OCI-LY1 (cell line): ENCODE data around the gene CARF.

Experiments used
- H2AFZ ChIP-seq: fragments of 200-600 bp; sonication (generic), shearing (Covaris generic); 2 replicates; pipeline ENCODE4 v1.6.0; 2014; ENCODE audit warnings: antibody characterized with exemption, mild to moderate bottlenecking, low read length
- H3F3A ChIP-seq: fragments of 200-600 bp; sonication (generic), shearing (Covaris generic); 2 replicates; pipeline ENCODE4 v1.6.0; 2014; ENCODE audit warnings: mild to moderate bottlenecking, antibody characterized with exemption, low read length, moderate library complexity; ENCODE audit not compliant: insufficient read depth
- H3K27ac ChIP-seq: fragments of 200-600 bp; sonication (generic); 2 replicates; pipeline ENCODE4 v1.5.1; 2014; ENCODE audit warnings: low read length, mixed run types, mild to moderate bottlenecking, low read depth; ENCODE audit not compliant: poor library complexity, severe bottlenecking
- H3K27me3 ChIP-seq: fragments of 200-600 bp; sonication (generic); 2 replicates; pipeline ENCODE4 v1.6.0; 2014; ENCODE audit warnings: antibody characterized with exemption, mild to moderate bottlenecking, low read length, moderate library complexity; ENCODE audit not compliant: insufficient read depth
- H3K36me3 ChIP-seq: fragments of 200-600 bp; sonication (generic); 2 replicates; pipeline ENCODE4 v1.6.1; 2014; ENCODE audit warnings: mild to moderate bottlenecking, antibody characterized with exemption, low read length, moderate library complexity, mixed read lengths; ENCODE audit not compliant: insufficient read depth
- H3K4me1 ChIP-seq: fragments of 200-600 bp; sonication (generic); 2 replicates; pipeline ENCODE4 v1.5.1; 2014; ENCODE audit warnings: mild to moderate bottlenecking, low read length, moderate library complexity; ENCODE audit not compliant: insufficient read depth, severe bottlenecking
- H3K4me2 ChIP-seq: fragments of 200-600 bp; sonication (generic), shearing (Covaris generic); 2 replicates; pipeline ENCODE4 v1.6.1; 2014; ENCODE audit warnings: low read length
- H3K4me3 ChIP-seq: fragments of 200-600 bp; sonication (generic); 2 replicates; pipeline ENCODE4 v1.5.1; 2014; ENCODE audit warnings: low read length, low read depth, mild to moderate bottlenecking, mixed read lengths; ENCODE audit not compliant: poor library complexity, severe bottlenecking
- H3K79me2 ChIP-seq: fragments of 200-600 bp; shearing (Covaris generic); 2 replicates; pipeline ENCODE4 v1.6.1; 2016; ENCODE audit warnings: mixed run types, low read length, mixed read lengths; ENCODE audit not compliant: insufficient read depth
- H3K9ac ChIP-seq: fragments of 200-600 bp; sonication (generic), shearing (Covaris generic); 2 replicates; pipeline ENCODE4 v1.6.1; 2014; ENCODE audit warnings: mild to moderate bottlenecking, low read length, mixed read lengths
- H3K9me2 ChIP-seq: fragments of 200-600 bp; sonication (generic), shearing (Covaris generic); 2 replicates; pipeline ENCODE4 v1.6.1; 2014; ENCODE audit warnings: low read depth, mild to moderate bottlenecking, low read length, mixed read lengths
- H3K9me3 ChIP-seq: fragments of 200-600 bp; shearing (Covaris generic); 2 replicates; pipeline ENCODE4 v1.6.1; 2014; ENCODE audit warnings: low read length, mixed read lengths
- H4K20me1 ChIP-seq: fragments of 200-600 bp; sonication (generic), shearing (Covaris generic); 2 replicates; pipeline ENCODE4 v1.6.0; 2016; ENCODE audit warnings: mild to moderate bottlenecking, low read length; ENCODE audit not compliant: insufficient read depth
- EZH2 ChIP-seq: fragments of 200-600 bp; sonication (generic), shearing (Covaris generic); IDR thresholded peaks from 2 replicates; pipeline ENCODE4 v1.8.0; 2017; ENCODE audit warnings: borderline replicate concordance, mixed run types, mild to moderate bottlenecking, antibody characterized with exemption, low read length, moderate library complexity, mixed read lengths
- TF ChIP-seq, protein P1 (sequence below): fragments of 200-600 bp; sonication (generic), shearing (Covaris generic); IDR thresholded peaks from 2 replicates; pipeline ENCODE4 v1.5.1; 2017; ENCODE audit warnings: mild to moderate bottlenecking, antibody characterized with exemption, low read length, moderate library complexity, mixed read lengths

CARF gene

GRCh38 chr2:202933958-202934357 is 21.9 kb downstream of the CARF start:
- H3K27me3 ChIP-seq: no peaks in the 10 kb centered on the region
- no peak overlapping the region for H3K4me3 ChIP-seq
- peaks cover 4% of the 10 kb centered on the region; the same call in 1 of the 2 replicates for H3K36me3 ChIP-seq
- H3K4me1 ChIP-seq: no peaks in the 10 kb centered on the region
- H2AFZ ChIP-seq: no peak overlapping the region
- no peak overlapping the region for H3K27ac ChIP-seq
- no peaks in the 10 kb centered on the region for H3K79me2 ChIP-seq
- H3K9me2 ChIP-seq: no peaks in the 10 kb centered on the region
- no peaks in the 10 kb centered on the region for H3K9me3 ChIP-seq
- TF ChIP-seq, protein P1, sequence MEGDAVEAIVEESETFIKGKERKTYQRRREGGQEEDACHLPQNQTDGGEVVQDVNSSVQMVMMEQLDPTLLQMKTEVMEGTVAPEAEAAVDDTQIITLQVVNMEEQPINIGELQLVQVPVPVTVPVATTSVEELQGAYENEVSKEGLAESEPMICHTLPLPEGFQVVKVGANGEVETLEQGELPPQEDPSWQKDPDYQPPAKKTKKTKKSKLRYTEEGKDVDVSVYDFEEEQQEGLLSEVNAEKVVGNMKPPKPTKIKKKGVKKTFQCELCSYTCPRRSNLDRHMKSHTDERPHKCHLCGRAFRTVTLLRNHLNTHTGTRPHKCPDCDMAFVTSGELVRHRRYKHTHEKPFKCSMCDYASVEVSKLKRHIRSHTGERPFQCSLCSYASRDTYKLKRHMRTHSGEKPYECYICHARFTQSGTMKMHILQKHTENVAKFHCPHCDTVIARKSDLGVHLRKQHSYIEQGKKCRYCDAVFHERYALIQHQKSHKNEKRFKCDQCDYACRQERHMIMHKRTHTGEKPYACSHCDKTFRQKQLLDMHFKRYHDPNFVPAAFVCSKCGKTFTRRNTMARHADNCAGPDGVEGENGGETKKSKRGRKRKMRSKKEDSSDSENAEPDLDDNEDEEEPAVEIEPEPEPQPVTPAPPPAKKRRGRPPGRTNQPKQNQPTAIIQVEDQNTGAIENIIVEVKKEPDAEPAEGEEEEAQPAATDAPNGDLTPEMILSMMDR: no peak
- no peaks in the 10 kb centered on the region for H4K20me1 ChIP-seq
- H3K9ac ChIP-seq: no peak overlapping the region
- no peak overlapping the region for H3K4me2 ChIP-seq
- no peaks in the 10 kb centered on the region for H3F3A ChIP-seq

DNA sequence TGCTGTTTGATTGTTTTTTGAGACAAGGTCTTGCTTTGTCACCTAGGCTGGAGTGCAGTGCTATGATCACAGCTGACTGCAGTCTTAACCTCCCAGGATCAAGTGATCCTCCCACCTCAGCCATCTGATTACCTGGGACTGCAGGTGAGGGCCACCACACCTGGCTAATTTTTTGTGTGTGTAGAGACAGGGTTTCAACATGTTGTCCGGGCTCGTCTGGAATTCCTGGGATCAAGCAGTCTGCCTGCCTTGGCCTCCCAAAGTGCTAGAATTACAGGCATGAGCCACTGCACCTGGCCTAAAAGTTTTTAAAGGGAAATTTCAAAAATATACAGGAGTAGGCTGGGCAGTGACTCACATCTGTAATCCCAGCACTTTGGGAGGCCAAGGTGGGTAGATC is 22.4 kb downstream of the CARF start:
- Histone ChIP-seq H3K4me1 (no peaks in the 10 kb centered on the region), H3K4me2 (no peak overlapping the region), H4K20me1 (no peaks in the 10 kb centered on the region), H3K9me2 (no peaks in the 10 kb centered on the region), H3K27me3 (no peaks in the 10 kb centered on the region), H3K79me2 (no peaks in the 10 kb centered on the region), H3K36me3 (peaks cover 7% of the 10 kb centered on the region; the same call in 1 of the 2 replicates), H3F3A (no peaks in the 10 kb centered on the region), H2AFZ (no peak overlapping the region), H3K9ac (no peak overlapping the region), H3K4me3 (no peak overlapping the region), H3K27ac (no peak overlapping the region), H3K9me3 (no peaks in the 10 kb centered on the region)
- TF ChIP-seq, protein P1: no peak
- TF ChIP-seq EZH2: no peak

DNA sequence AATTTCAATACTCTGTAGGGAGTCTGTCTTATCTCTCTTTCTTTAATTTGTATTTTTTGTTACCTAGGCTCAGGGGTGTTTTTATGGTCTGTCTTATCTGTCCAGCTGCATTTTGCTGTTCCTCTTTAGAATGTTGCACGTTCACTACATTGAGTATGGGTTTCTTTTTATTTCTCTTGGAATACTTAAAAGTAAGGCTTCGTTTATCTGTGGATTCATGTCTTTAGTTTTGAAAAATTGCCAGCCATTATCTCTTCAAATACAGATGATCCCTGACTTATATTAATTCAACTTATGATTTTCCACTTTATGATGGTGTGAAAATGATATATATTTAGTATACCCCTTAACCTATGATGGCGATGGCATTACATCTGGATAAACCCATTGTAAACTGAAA is 26.9 kb downstream of the CARF start:
- no peaks in the 10 kb centered on the region for H3K9me2 ChIP-seq
- H3K9me3 ChIP-seq: no peaks in the 10 kb centered on the region
- no peaks in the 10 kb centered on the region for H3K4me1 ChIP-seq
- H3K36me3 ChIP-seq: peaks cover 7% of the 10 kb centered on the region; the same call in 1 of the 2 replicates
- no peak overlapping the region for H3K4me2 ChIP-seq
- H3K9ac ChIP-seq: no peak overlapping the region
- no peak overlapping the region for H3K27ac ChIP-seq
- H2AFZ ChIP-seq: no peak overlapping the region
- no peaks in the 10 kb centered on the region for H3K79me2 ChIP-seq
- H4K20me1 ChIP-seq: no peaks in the 10 kb centered on the region
- H3F3A ChIP-seq: no peaks in the 10 kb centered on the region
- TF ChIP-seq, protein P1: no peak
- TF ChIP-seq EZH2: no peak
- no peaks in the 10 kb centered on the region for H3K27me3 ChIP-seq
- H3K4me3 ChIP-seq: no peak overlapping the region
